Measurements from ENCODE around the gene CCNI2.

CCNI2 gene

GRCh38 chr5:132765311-132766019 lies 18.2 kb downstream of the CCNI2 start:
- Histone ChIP-seq H3K4me1 (ENCODE audit: control insufficient read depth, insufficient read depth, low read length) (no peaks in the 10 kb centered on the region), H3K9me3 (ENCODE audit: control insufficient read depth, low read length) (no peaks in the 10 kb centered on the region), H3K27me3 (ENCODE audit: control insufficient read depth, insufficient read depth, low read length, poor library complexity, severe bottlenecking) (no peaks in the 10 kb centered on the region), H3K4me3 (ENCODE audit: insufficient read depth, low read depth, low read length) (no peak overlapping the region), H3K27ac (ENCODE audit: insufficient read depth, low read depth, low read length, poor library complexity, severe bottlenecking) (no peak overlapping the region), H3K36me3 (ENCODE audit: control insufficient read depth, insufficient read depth, low read length) (no peaks in the 10 kb centered on the region)
- WGBS, 2 experiments = 92 to 93% methylated on average over 12 of the region's 12 CpGs

DNA sequence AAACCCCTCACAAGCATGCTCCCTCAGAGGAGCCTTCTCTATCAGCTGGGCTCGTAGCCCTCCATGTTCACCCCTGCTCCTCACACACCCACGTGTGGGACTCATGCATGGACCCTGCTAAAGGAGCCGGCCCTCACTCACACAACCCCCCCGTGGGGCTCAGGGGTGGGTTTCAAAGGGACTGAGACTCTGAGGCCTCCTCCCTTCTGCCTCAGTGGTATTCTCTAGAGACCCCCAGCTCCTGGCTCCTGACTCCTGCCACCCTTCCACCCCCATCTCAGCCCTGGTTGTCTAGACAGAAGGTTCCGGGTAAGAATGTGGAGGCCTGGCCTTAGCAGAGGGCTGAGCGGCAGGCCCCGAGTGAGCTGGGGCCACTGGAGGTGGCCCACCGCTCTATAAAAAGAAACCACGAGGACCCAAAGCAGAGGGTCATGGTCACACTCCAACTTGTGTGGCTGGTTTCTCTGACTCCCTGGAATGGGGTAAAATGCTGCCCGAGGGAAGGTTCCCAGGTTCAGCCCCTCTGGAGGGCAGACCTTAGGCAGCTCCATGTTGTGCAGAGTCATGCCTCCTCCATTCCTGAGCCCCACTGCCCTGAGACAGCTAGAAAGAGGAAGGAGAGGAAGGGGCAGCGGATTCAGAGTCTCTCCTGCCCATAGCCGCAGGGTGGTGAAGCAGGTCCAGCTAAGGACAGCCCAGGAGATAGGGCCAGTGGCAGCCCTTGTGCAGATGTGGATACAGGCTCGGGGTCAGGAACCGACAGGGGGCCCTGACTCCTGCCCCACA lies 19.0 kb downstream of the CCNI2 start:
- WGBS, 2 experiments = 93 to 94% methylated on average over 14 of the region's 14 CpGs
- H3K4me3 ChIP-seq (ENCODE audit: insufficient read depth, low read depth, low read length) = no peak overlapping the region

GRCh38 chr5:132766806-132767055 lies 19.5 kb downstream of the CCNI2 start:
- H3K27me3 ChIP-seq (ENCODE audit: control insufficient read depth, insufficient read depth, low read length, poor library complexity, severe bottlenecking) = no peaks in the 10 kb centered on the region
- peaks cover 2% of the 10 kb centered on the region for H3K4me1 ChIP-seq (ENCODE audit: control insufficient read depth, insufficient read depth, low read length)
- H3K36me3 ChIP-seq (ENCODE audit: control insufficient read depth, insufficient read depth, low read length) = no peaks in the 10 kb centered on the region
- H3K27ac ChIP-seq (ENCODE audit: insufficient read depth, low read depth, low read length, poor library complexity, severe bottlenecking) = no peak overlapping the region
- WGBS, 2 experiments = 91 to 94% methylated on average over 1 of the region's 1 CpG
- H3K9me3 ChIP-seq (ENCODE audit: control insufficient read depth, low read length) = no peaks in the 10 kb centered on the region
- H3K4me3 ChIP-seq (ENCODE audit: insufficient read depth, low read depth, low read length) = no peak overlapping the region

More for the DNA sequence above, 19.0 kb downstream of the CCNI2 start:
- Histone ChIP-seq H3K27me3 (ENCODE audit: control insufficient read depth, insufficient read depth, low read length, poor library complexity, severe bottlenecking) (no peaks in the 10 kb centered on the region), H3K9me3 (ENCODE audit: control insufficient read depth, low read length) (no peaks in the 10 kb centered on the region), H3K27ac (ENCODE audit: insufficient read depth, low read depth, low read length, poor library complexity, severe bottlenecking) (no peak overlapping the region), H3K36me3 (ENCODE audit: control insufficient read depth, insufficient read depth, low read length) (no peaks in the 10 kb centered on the region), H3K4me1 (ENCODE audit: control insufficient read depth, insufficient read depth, low read length) (peaks cover 2% of the 10 kb centered on the region)

- no peaks in the 10 kb centered on the region for H3K36me3 ChIP-seq (ENCODE audit: control insufficient read depth, insufficient read depth, low read length)
- H3K27ac ChIP-seq (ENCODE audit: insufficient read depth, low read depth, low read length, poor library complexity, severe bottlenecking) = no peak overlapping the region
- 89 to 92% methylated on average over 2 of the region's 2 CpGs for WGBS, 2 experiments
- no peaks in the 10 kb centered on the region for H3K27me3 ChIP-seq (ENCODE audit: control insufficient read depth, insufficient read depth, low read length, poor library complexity, severe bottlenecking)
- no peak overlapping the region for H3K4me3 ChIP-seq (ENCODE audit: insufficient read depth, low read depth, low read length)
- H3K9me3 ChIP-seq (ENCODE audit: control insufficient read depth, low read length) = no peaks in the 10 kb centered on the region
- H3K4me1 ChIP-seq (ENCODE audit: control insufficient read depth, insufficient read depth, low read length) = peaks cover 6% of the 10 kb centered on the region
Measured at GRCh38 chr5:132767150-132767549, 19.9 kb downstream of the CCNI2 start.

DNA sequence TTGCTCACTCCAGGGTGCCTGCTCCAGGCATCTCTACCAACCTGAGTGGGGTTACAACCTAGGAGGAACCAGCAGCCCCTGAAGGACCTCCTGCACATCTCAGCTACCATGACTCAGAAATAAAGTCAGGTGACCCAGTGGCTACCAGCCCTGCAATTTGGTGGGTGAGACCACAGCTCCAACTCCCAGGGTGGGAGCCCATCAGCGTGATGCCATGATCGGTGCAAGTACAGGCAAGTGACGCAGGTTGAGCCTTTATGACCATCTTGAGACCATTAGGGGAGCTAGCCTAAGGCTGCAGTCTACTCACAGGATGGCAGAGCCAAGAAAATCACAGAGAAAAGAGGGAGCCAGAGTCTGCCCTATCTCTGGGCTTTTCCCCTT lies 21.3 kb downstream of the CCNI2 start:
- no peak overlapping the region for H3K4me3 ChIP-seq (ENCODE audit: insufficient read depth, low read depth, low read length)
- no peaks in the 10 kb centered on the region for H3K36me3 ChIP-seq (ENCODE audit: control insufficient read depth, insufficient read depth, low read length)
- no peaks in the 10 kb centered on the region for H3K9me3 ChIP-seq (ENCODE audit: control insufficient read depth, low read length)
- H3K4me1 ChIP-seq (ENCODE audit: control insufficient read depth, insufficient read depth, low read length) = peaks cover 10% of the 10 kb centered on the region
- H3K27me3 ChIP-seq (ENCODE audit: control insufficient read depth, insufficient read depth, low read length, poor library complexity, severe bottlenecking) = no peaks in the 10 kb centered on the region
- WGBS, 2 experiments = 96% methylated on average over 3 of the region's 3 CpGs
- H3K27ac ChIP-seq (ENCODE audit: insufficient read depth, low read depth, low read length, poor library complexity, severe bottlenecking) = no peak overlapping the region

DNA sequence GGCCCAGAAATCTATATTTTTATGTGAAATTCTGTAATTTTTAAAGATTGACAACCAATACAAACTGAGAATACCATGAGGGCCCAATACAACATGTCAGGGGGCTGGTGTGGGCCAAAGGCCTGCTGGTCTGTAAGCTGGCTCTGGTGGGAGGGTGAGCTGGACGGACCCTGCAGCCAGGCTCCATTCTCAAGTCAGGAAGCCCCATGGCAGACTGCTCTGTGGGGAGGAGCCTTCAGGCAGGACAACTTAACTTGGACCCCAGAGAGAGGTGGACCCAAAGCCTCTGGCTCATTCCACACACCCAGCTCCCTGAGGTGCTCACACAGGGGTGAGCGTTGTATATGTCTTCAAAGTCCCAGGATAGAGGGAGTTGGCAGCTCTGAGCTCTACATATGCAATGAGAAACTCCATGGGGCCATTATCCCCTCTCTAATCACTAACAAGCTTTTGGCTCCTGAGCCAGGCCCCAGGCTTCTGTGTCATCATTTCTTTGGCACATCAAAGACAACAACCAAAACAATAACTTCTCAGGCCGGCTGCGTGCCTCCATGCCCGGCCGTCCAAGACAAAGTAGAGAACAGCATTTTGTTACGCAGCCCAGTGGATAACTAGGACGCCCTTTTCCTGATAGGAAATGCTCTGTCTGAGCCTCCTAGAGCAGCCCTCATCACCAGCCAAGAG lies 23.4 kb downstream of the CCNI2 start:
- no peaks in the 10 kb centered on the region for H3K36me3 ChIP-seq (ENCODE audit: control insufficient read depth, insufficient read depth, low read length)
- peaks cover 10% of the 10 kb centered on the region for H3K4me1 ChIP-seq (ENCODE audit: control insufficient read depth, insufficient read depth, low read length)
- no peak overlapping the region for H3K27ac ChIP-seq (ENCODE audit: insufficient read depth, low read depth, low read length, poor library complexity, severe bottlenecking)
- no peak overlapping the region for H3K4me3 ChIP-seq (ENCODE audit: insufficient read depth, low read depth, low read length)
- H3K9me3 ChIP-seq (ENCODE audit: control insufficient read depth, low read length) = no peaks in the 10 kb centered on the region
- WGBS, 2 experiments = 55 to 58% methylated on average over 8 of the region's 8 CpGs
- no peaks in the 10 kb centered on the region for H3K27me3 ChIP-seq (ENCODE audit: control insufficient read depth, insufficient read depth, low read length, poor library complexity, severe bottlenecking)

GRCh38 chr5:132771503-132771998 lies 24.3 kb downstream of the CCNI2 start:
- WGBS, 2 experiments = 63 to 67% methylated on average over 8 of the region's 8 CpGs
- no peak overlapping the region for H3K4me3 ChIP-seq (ENCODE audit: insufficient read depth, low read depth, low read length)
- H3K27me3 ChIP-seq (ENCODE audit: control insufficient read depth, insufficient read depth, low read length, poor library complexity, severe bottlenecking) = peaks cover 8% of the 10 kb centered on the region
- no peak overlapping the region for H3K27ac ChIP-seq (ENCODE audit: insufficient read depth, low read depth, low read length, poor library complexity, severe bottlenecking)
- H3K36me3 ChIP-seq (ENCODE audit: control insufficient read depth, insufficient read depth, low read length) = no peaks in the 10 kb centered on the region
- H3K9me3 ChIP-seq (ENCODE audit: control insufficient read depth, low read length) = no peaks in the 10 kb centered on the region
- peaks cover 17% of the 10 kb centered on the region for H3K4me1 ChIP-seq (ENCODE audit: control insufficient read depth, insufficient read depth, low read length)

- WGBS, 2 experiments = 90 to 93% methylated on average over 8 of the region's 8 CpGs
- no peaks in the 10 kb centered on the region for H3K9me3 ChIP-seq (ENCODE audit: control insufficient read depth, low read length)
- peaks cover 13% of the 10 kb centered on the region for H3K27me3 ChIP-seq (ENCODE audit: control insufficient read depth, insufficient read depth, low read length, poor library complexity, severe bottlenecking)
- no peaks in the 10 kb centered on the region for H3K36me3 ChIP-seq (ENCODE audit: control insufficient read depth, insufficient read depth, low read length)
- H3K4me3 ChIP-seq (ENCODE audit: insufficient read depth, low read depth, low read length) = no peak overlapping the region
- peaks cover 17% of the 10 kb centered on the region for H3K4me1 ChIP-seq (ENCODE audit: control insufficient read depth, insufficient read depth, low read length)
- no peak overlapping the region for H3K27ac ChIP-seq (ENCODE audit: insufficient read depth, low read depth, low read length, poor library complexity, severe bottlenecking)
Measured at GRCh38 chr5:132772291-132773070, 25.3 kb downstream of the CCNI2 start.

DNA sequence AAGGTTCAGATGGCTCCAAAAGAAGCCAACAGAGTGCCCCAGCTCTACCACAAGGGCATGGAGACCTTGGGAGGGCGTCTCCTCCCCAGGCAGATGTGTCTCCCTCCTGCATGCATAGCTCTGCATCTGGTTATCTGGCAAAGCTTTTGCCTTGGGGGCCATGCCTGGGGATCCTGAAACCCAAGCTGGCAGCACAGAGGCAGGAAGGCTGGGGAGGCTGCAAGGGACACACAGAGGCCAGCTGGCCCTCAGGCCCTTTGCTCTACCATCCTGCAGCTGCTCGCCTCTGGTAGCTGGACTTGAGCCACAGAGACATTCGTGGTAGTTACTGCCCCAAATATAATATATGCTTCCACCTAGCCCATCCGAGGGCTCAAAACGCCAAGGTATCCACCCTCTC lies 25.9 kb downstream of the CCNI2 start:
- Histone ChIP-seq H3K4me1 (ENCODE audit: control insufficient read depth, insufficient read depth, low read length) (peaks cover 20% of the 10 kb centered on the region), H3K9me3 (ENCODE audit: control insufficient read depth, low read length) (no peaks in the 10 kb centered on the region), H3K27ac (ENCODE audit: insufficient read depth, low read depth, low read length, poor library complexity, severe bottlenecking) (no peak overlapping the region), H3K36me3 (ENCODE audit: control insufficient read depth, insufficient read depth, low read length) (no peaks in the 10 kb centered on the region), H3K27me3 (ENCODE audit: control insufficient read depth, insufficient read depth, low read length, poor library complexity, severe bottlenecking) (peaks cover 19% of the 10 kb centered on the region), H3K4me3 (ENCODE audit: insufficient read depth, low read depth, low read length) (no peak overlapping the region)
- 91 to 95% methylated on average over 5 of the region's 5 CpGs for WGBS, 2 experiments

All from ectodermal cell (in vitro differentiated cells).